Cardiac fibroblast (primary cell): Measurements from ENCODE around the gene LRRC7.
A peak's percentile ranks its signal among the peaks of the same experiment; 100 is the strongest.

Source experiments
- DNase-seq, 2 donors: peaks; one replicate each; pipeline versions ENCODE4 v3.0.0 to v3.0.0-alpha.2; 2010; ENCODE audit warnings: low read depth in 2 of 2
- H3K4me3 ChIP-seq, 2 donors: replicated peaks in 1 of 2; 1 replicate in 1 of 2; 2 replicates in 1 of 2; pipeline ENCODE4 v1.5.1; 2011; ENCODE audit warnings: low read depth in 2 of 2, low read length in 2 of 2, mild to moderate bottlenecking in 2 of 2, moderate library complexity in 1 of 2
- CTCF ChIP-seq: IDR thresholded peaks from one replicate; pipeline ENCODE4 v1.5.1; 2011; ENCODE audit warnings: low read depth, mild to moderate bottlenecking, low read length, inconsistent platforms

Gene LRRC7

GRCh38 chr1:70140343-70140742 is 572.6 kb downstream of the LRRC7 start:
- H3K4me3 ChIP-seq = no peak overlapping the region
- TF ChIP-seq CTCF = no peak
- peak; percentile 75 to 93 for DNase-seq

GRCh38 chr1:70140894-70141293 is 573.2 kb downstream of the LRRC7 start:
- DNase-seq = peak in 1 of 2 donors; percentile 20
- TF ChIP-seq CTCF = no peak
- no peak overlapping the region for H3K4me3 ChIP-seq

GRCh38 chr1:70142075-70142474 is 574.4 kb downstream of the LRRC7 start:
- H3K4me3 ChIP-seq = no peak overlapping the region

GRCh38 chr1:70143048-70143659 is 575.4 kb downstream of the LRRC7 start:
- peak; percentile 29 for TF ChIP-seq CTCF
- no peak overlapping the region for H3K4me3 ChIP-seq
- DNase-seq = peak; percentile 64 to 72

More at GRCh38 chr1:70142075-70142474, 574.4 kb downstream of the LRRC7 start:
- DNase-seq = peak; percentile 61 to 66
- peak; percentile 51 for TF ChIP-seq CTCF

GRCh38 chr1:70146488-70146887 is 578.8 kb downstream of the LRRC7 start:
- TF ChIP-seq CTCF = no peak
- DNase-seq = peak in 1 of 2 donors; percentile 39

GRCh38 chr1:70150444-70150843 is 582.7 kb downstream of the LRRC7 start:
- H3K4me3 ChIP-seq = no peak overlapping the region
- no peak for TF ChIP-seq CTCF
- DNase-seq = no peak

More at GRCh38 chr1:70146488-70146887, 578.8 kb downstream of the LRRC7 start:
- H3K4me3 ChIP-seq = no peak overlapping the region

- no peak for TF ChIP-seq CTCF
- no peak for DNase-seq
- H3K4me3 ChIP-seq = no peak overlapping the region
Measured at GRCh38 chr1:70153739-70154138, 586.0 kb downstream of the LRRC7 start.
